Measurements from ENCODE around the gene TRIO. TPM values are rescaled to one million over a fixed set of nuclear protein-coding genes. Genes with fewer than 3 reads are reported as not detected.
"Not testable (repeated sequence)": the region's sequence is repeated elsewhere in the genome, so short reads cannot be mapped to it uniquely, and the experiment has no call there.

TRIO gene
- total RNA-seq, 6 experiments from 2014 or later, result 167 to 219 (median 190) TPM

GRCh38 chr5:14429101-14430050 lies 286.2 kb downstream of the TRIO start:
- no peak for DNase-seq
- Mint-ChIP-seq H3K27me3 (ENCODE audit: insufficient read depth) (peaks cover 39% of the 10 kb centered on the region), H3K4me3 (peak overlapping the region; percentile 19), H3K27ac (peak overlapping the region; percentile 90), H3K9me3 (no peaks in the 10 kb centered on the region; the same call in none of the 2 replicates), H3K36me3 (ENCODE audit: low read depth) (peaks cover 71% of the 10 kb centered on the region), H3K4me1 (ENCODE audit: low read depth) (peaks cover 90% of the 10 kb centered on the region)
- TF ChIP-seq CTCF (IDR thresholded peaks at IDR 0.05), result no peak

DNA sequence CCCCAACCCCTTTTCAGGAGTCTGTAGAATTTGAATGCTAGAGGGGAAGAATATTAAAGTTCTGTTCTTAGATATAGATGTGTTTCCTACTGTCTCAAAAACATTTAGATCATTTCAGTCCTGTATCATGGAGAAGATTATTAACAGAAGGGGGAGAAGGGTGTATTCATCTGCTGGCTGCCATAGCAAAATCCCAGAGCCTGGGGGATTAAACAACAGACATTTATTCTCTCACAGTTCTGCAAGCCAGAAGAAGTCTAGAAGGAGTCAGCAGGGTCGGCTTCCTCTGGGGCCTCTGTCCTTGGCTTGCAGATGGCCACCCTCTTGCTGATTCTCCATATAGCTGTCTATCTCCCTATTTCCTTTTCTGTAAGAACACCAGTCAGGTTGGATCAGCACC lies 288.4 kb downstream of the TRIO start:
- H3K4me3 Mint-ChIP-seq, result peak overlapping the region; percentile 16; the same call in 1 of the 2 replicates
- H3K4me1 Mint-ChIP-seq (ENCODE audit: low read depth), result peaks cover 90% of the 10 kb centered on the region
- peaks cover 62% of the 10 kb centered on the region for H3K36me3 Mint-ChIP-seq (ENCODE audit: low read depth)
- H3K9me3 Mint-ChIP-seq, result no peaks in the 10 kb centered on the region; the same call in none of the 2 replicates
- peak overlapping the region; percentile 62 for H3K27ac Mint-ChIP-seq
- no peak for DNase-seq
- no peak for TF ChIP-seq CTCF (IDR thresholded peaks at IDR 0.05)
- H3K27me3 Mint-ChIP-seq (ENCODE audit: insufficient read depth), result peaks cover 34% of the 10 kb centered on the region

GRCh38 chr5:14432931-14433589 lies 289.9 kb downstream of the TRIO start:
- peak overlapping the region; percentile 62 for H3K27ac Mint-ChIP-seq
- no peak for TF ChIP-seq CTCF (IDR thresholded peaks at IDR 0.05)

DNA sequence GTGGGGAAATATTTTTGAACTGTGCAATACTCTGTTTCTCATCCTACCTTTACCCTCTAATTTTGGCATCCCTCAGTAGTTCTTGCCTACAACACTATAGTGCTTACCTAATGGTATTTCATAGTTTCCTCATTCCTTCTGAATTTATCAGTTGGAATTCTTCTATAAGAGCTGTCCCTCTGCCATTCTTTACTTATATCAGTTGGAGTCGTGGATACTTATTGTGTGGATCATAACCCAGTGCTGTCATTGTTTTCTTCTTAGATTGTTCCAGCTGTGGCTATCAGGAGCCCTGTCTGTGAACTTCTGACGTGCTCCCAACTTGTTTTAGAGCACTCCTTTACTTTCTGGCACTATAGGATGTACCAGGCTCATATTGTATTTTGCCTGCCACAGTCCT lies 292.3 kb downstream of the TRIO start:
- H3K4me1 Mint-ChIP-seq (ENCODE audit: low read depth), result peaks cover 91% of the 10 kb centered on the region
- no peak for DNase-seq
- H3K27me3 Mint-ChIP-seq (ENCODE audit: insufficient read depth), result peaks cover 29% of the 10 kb centered on the region
- H3K9me3 Mint-ChIP-seq, result peaks cover 4% of the 10 kb centered on the region; the same call in 1 of the 2 replicates
- peak overlapping the region; percentile 79 for H3K27ac Mint-ChIP-seq
- TF ChIP-seq CTCF (IDR thresholded peaks at IDR 0.05), result no peak
- H3K36me3 Mint-ChIP-seq (ENCODE audit: low read depth), result peaks cover 58% of the 10 kb centered on the region
- peak overlapping the region; percentile 14; the same call in 1 of the 2 replicates for H3K4me3 Mint-ChIP-seq

More at GRCh38 chr5:14432931-14433589, 289.9 kb downstream of the TRIO start:
- peaks cover 90% of the 10 kb centered on the region for H3K4me1 Mint-ChIP-seq (ENCODE audit: low read depth)
- no peak overlapping the region for H3K4me3 Mint-ChIP-seq
- H3K27me3 Mint-ChIP-seq (ENCODE audit: insufficient read depth), result peaks cover 30% of the 10 kb centered on the region
- peaks cover 63% of the 10 kb centered on the region for H3K36me3 Mint-ChIP-seq (ENCODE audit: low read depth)
- H3K9me3 Mint-ChIP-seq, result no peaks in the 10 kb centered on the region
- no peak for DNase-seq

DNA sequence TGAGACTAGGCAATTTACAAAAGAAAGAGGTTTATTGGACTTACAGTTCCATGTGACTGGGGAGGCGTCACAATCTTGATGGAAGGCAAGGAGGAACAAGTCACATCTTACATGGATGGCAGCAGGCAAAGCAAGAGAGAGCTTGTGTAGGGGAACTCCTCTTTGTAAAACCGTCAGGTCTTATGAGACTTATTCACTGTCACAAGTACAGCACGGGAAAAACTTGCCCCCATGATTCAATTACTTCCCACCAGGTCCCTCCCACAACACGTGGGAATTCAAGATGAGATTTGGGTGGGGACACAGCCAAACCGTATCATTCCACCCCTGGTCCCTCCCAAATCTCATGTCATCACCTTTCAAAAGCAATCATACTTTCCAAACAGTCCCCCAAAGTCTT lies 293.0 kb downstream of the TRIO start:
- DNase-seq, H3K9me3 Mint-ChIP-seq: not testable (repeated sequence)
- H3K27ac Mint-ChIP-seq, result peak overlapping the region; percentile 79
- H3K4me3 Mint-ChIP-seq, result peak overlapping the region; percentile 14; the same call in 1 of the 2 replicates
- H3K4me1 Mint-ChIP-seq (ENCODE audit: low read depth), result peaks cover 94% of the 10 kb centered on the region
- H3K27me3 Mint-ChIP-seq (ENCODE audit: insufficient read depth), result peaks cover 31% of the 10 kb centered on the region
- H3K36me3 Mint-ChIP-seq (ENCODE audit: low read depth), result peaks cover 55% of the 10 kb centered on the region

Measured in HFFc6 (cell line).